Measurements from ENCODE around the gene TBX1.

DNA sequence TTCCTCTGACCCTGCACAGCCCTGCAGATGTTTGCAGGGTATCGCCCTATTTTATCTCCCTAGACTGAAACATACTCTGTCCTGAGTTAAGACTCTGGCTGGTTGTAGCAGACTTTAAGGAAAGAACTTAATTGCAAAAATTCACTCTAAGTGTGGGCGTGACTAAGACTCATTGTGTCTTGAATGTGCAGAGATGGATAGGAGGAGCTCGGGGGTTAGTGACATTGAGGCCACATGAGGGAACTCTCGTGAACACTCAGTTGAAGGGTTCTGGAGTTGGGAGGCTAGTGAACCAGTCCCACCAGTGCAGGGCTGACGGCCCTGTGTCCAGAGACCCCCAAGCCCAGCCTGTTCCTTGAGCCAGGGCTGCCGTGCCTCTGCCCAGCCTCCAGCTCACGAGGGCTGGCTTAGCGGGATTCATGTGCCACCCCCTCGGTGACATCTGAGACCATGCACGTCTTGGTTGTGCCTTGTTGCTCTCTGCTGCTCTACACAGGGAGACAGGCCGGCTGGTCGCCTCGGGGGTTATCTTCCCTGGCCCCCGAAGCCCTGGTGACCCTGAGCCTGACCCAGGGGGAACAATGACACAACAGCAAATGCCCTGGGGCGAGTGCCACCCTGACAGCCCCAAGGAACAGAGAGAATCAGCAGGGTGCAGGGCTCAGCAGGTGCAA lies 11.4 kb upstream of the TBX1 start:
- TF ChIP-seq, protein P1, sequence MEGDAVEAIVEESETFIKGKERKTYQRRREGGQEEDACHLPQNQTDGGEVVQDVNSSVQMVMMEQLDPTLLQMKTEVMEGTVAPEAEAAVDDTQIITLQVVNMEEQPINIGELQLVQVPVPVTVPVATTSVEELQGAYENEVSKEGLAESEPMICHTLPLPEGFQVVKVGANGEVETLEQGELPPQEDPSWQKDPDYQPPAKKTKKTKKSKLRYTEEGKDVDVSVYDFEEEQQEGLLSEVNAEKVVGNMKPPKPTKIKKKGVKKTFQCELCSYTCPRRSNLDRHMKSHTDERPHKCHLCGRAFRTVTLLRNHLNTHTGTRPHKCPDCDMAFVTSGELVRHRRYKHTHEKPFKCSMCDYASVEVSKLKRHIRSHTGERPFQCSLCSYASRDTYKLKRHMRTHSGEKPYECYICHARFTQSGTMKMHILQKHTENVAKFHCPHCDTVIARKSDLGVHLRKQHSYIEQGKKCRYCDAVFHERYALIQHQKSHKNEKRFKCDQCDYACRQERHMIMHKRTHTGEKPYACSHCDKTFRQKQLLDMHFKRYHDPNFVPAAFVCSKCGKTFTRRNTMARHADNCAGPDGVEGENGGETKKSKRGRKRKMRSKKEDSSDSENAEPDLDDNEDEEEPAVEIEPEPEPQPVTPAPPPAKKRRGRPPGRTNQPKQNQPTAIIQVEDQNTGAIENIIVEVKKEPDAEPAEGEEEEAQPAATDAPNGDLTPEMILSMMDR (IDR thresholded peaks at IDR 0.05) = no peak
- no peak for TF ChIP-seq EP300 (IDR thresholded peaks at IDR 0.05)
- no peak for TF ChIP-seq POLR2A (IDR thresholded peaks at IDR 0.05; ENCODE audit: low read depth)
